Femur (tissue), 1 donor: ENCODE results near the gene TRIOBP.
"Not testable (repeated sequence)": the region's sequence is repeated elsewhere in the genome, so short reads cannot be mapped to it uniquely, and the experiment has no call there.

Experiments
- DNase-seq: peaks from one replicate; pipeline ENCODE4 v3.0.0-alpha.2; 2017

Gene TRIOBP

GRCh38 chr22:37696260-37696656, 590 bp upstream of the TRIOBP start:
- DNase-seq: not testable (repeated sequence)

- DNase-seq: no peak
Measured at GRCh38 chr22:37697538-37697835, 639 bp downstream of the TRIOBP start.

- no peak for DNase-seq
Measured at GRCh38 chr22:37701141-37701786, 4.4 kb downstream of the TRIOBP start.

GRCh38 chr22:37703906-37704305, 7.1 kb downstream of the TRIOBP start:
- DNase-seq: no peak

GRCh38 chr22:37704645-37705044, 7.8 kb downstream of the TRIOBP start:
- no peak for DNase-seq

- no peak for DNase-seq
Measured at GRCh38 chr22:37705205-37705604, 8.4 kb downstream of the TRIOBP start.

GRCh38 chr22:37708580-37709444, 12.0 kb downstream of the TRIOBP start:
- DNase-seq: no peak

- no peak for DNase-seq
Measured at GRCh38 chr22:37709445-37709765, 12.6 kb downstream of the TRIOBP start.

- DNase-seq: no peak
Measured at GRCh38 chr22:37710675-37711074, 13.8 kb downstream of the TRIOBP start.

GRCh38 chr22:37711490-37711889, 14.6 kb downstream of the TRIOBP start:
- DNase-seq: no peak

GRCh38 chr22:37713761-37714160, 16.9 kb downstream of the TRIOBP start:
- DNase-seq: no peak

GRCh38 chr22:37714634-37715033, 17.8 kb downstream of the TRIOBP start:
- no peak for DNase-seq

GRCh38 chr22:37715760-37716159, 18.9 kb downstream of the TRIOBP start:
- DNase-seq: no peak

GRCh38 chr22:37716708-37717107, 19.9 kb downstream of the TRIOBP start:
- DNase-seq: no peak

- not testable (repeated sequence) for DNase-seq
Measured at GRCh38 chr22:37717235-37717634, 20.4 kb downstream of the TRIOBP start.

GRCh38 chr22:37717746-37718305, 21.0 kb downstream of the TRIOBP start:
- DNase-seq: not testable (repeated sequence)

GRCh38 chr22:37725551-37726240, 28.8 kb downstream of the TRIOBP start:
- DNase-seq: no peak

GRCh38 chr22:37726241-37726887, 29.5 kb downstream of the TRIOBP start:
- DNase-seq: no peak

- DNase-seq: no peak
Measured at GRCh38 chr22:37728620-37729019, 31.8 kb downstream of the TRIOBP start.

- DNase-seq: peak; percentile 33
Measured at GRCh38 chr22:37731804-37732471, 35.1 kb downstream of the TRIOBP start.

GRCh38 chr22:37732699-37733607, 36.1 kb downstream of the TRIOBP start:
- no peak for DNase-seq
